IPS-20b (cell line): Measurements from ENCODE around the gene IWS1.
"Not testable (repeated sequence)": the region's sequence is repeated elsewhere in the genome, so short reads cannot be mapped to it uniquely, and the experiment has no call there.

ENCODE experiments used
- H3K27ac ChIP-seq: one replicate; pipeline ENCODE4 v1.5.1; 2013; ENCODE audit warnings: low read length
- H3K27me3 ChIP-seq: 2 replicates; pipeline ENCODE4 v1.6.1; 2013; ENCODE audit warnings: mild to moderate bottlenecking, low read length, inconsistent platforms; ENCODE audit not compliant: insufficient read depth
- H3K36me3 ChIP-seq: 2 replicates; pipeline ENCODE4 v1.6.1; 2013; ENCODE audit warnings: low read depth, mild to moderate bottlenecking, inconsistent platforms, low read length, moderate library complexity; ENCODE audit not compliant: insufficient read depth
- H3K4me1 ChIP-seq: 2 replicates; pipeline ENCODE4 v1.6.1; 2013; ENCODE audit warnings: mild to moderate bottlenecking, control low read depth, inconsistent platforms, low read length, moderate library complexity; ENCODE audit not compliant: insufficient read depth
- H3K4me3 ChIP-seq: 2 replicates; pipeline ENCODE4 v1.5.1; 2013; ENCODE audit warnings: mild to moderate bottlenecking, low read length, inconsistent platforms
- H3K9ac ChIP-seq: 2 replicates; pipeline ENCODE4 v1.6.1; 2013; ENCODE audit warnings: low read depth, mild to moderate bottlenecking, inconsistent platforms, low read length, moderate library complexity
- H3K9me3 ChIP-seq: 2 replicates; pipeline ENCODE4 v1.6.1; 2013; ENCODE audit warnings: mild to moderate bottlenecking, low read depth, low read length, inconsistent platforms; ENCODE audit not compliant: insufficient read depth

The IWS1 gene

GRCh38 chr2:127526132-127527000 is at the start of gene IWS1:
Gene IWS1 (minus strand): TSS chr2:127526489. CDS start chr2:127526208, 281 bp downstream.
- H3K27me3 ChIP-seq = no peaks in the 10 kb centered on the region
- peak within 1 kb of the TSS; percentile 89 for H3K9ac ChIP-seq
- peak within 1 kb of the TSS; percentile 92 for H3K4me3 ChIP-seq
- H3K27ac ChIP-seq = peak within 1 kb of the TSS; percentile 84
- peaks cover 26% of the 10 kb centered on the region for H3K36me3 ChIP-seq
- H3K9me3 ChIP-seq = no peaks in the 10 kb centered on the region
- peaks cover 13% of the 10 kb centered on the region; the same call in 1 of the 2 replicates for H3K4me1 ChIP-seq

- H3K9ac ChIP-seq = no peak overlapping the region
- H3K9me3 ChIP-seq = no peaks in the 10 kb centered on the region
- no peak overlapping the region for H3K4me3 ChIP-seq
- H3K36me3 ChIP-seq = no peaks in the 10 kb centered on the region
- H3K27ac ChIP-seq = no peak overlapping the region
- H3K4me1 ChIP-seq = no peaks in the 10 kb centered on the region; the same call in 1 of the 2 replicates
- H3K27me3 ChIP-seq = no peaks in the 10 kb centered on the region
Observed at GRCh38 chr2:127575941-127576432, 49.7 kb upstream of the IWS1 start.

- Histone ChIP-seq H3K9ac (no peak overlapping the region), H3K4me3 (no peak overlapping the region), H3K9me3 (no peaks in the 10 kb centered on the region), H3K4me1 (no peaks in the 10 kb centered on the region; the same call in 1 of the 2 replicates), H3K27me3 (no peaks in the 10 kb centered on the region), H3K27ac (no peak overlapping the region), H3K36me3 (no peaks in the 10 kb centered on the region)
Observed at GRCh38 chr2:127575185-127575765, 49.0 kb upstream of the IWS1 start.

GRCh38 chr2:127574656-127575055 is 48.4 kb upstream of the IWS1 start:
- H3K36me3 ChIP-seq = no peaks in the 10 kb centered on the region
- H3K9me3 ChIP-seq = no peaks in the 10 kb centered on the region
- H3K9ac ChIP-seq = no peak overlapping the region
- no peak overlapping the region for H3K27ac ChIP-seq
- H3K4me3 ChIP-seq = no peak overlapping the region
- no peaks in the 10 kb centered on the region; the same call in 1 of the 2 replicates for H3K4me1 ChIP-seq
- no peaks in the 10 kb centered on the region for H3K27me3 ChIP-seq

GRCh38 chr2:127573771-127574170 is 47.5 kb upstream of the IWS1 start:
- Histone ChIP-seq H3K9ac (no peak overlapping the region), H3K27me3 (no peaks in the 10 kb centered on the region), H3K36me3 (no peaks in the 10 kb centered on the region), H3K27ac (no peak overlapping the region), H3K4me1 (no peaks in the 10 kb centered on the region; the same call in 1 of the 2 replicates), H3K9me3 (no peaks in the 10 kb centered on the region), H3K4me3 (no peak overlapping the region)

- no peaks in the 10 kb centered on the region; the same call in 1 of the 2 replicates for H3K4me1 ChIP-seq
- no peaks in the 10 kb centered on the region for H3K27me3 ChIP-seq
- H3K4me3 ChIP-seq = no peak overlapping the region
- H3K36me3 ChIP-seq = no peaks in the 10 kb centered on the region
- H3K9ac ChIP-seq = no peak overlapping the region
- H3K27ac ChIP-seq = no peak overlapping the region
- H3K9me3 ChIP-seq = no peaks in the 10 kb centered on the region
Observed at GRCh38 chr2:127573298-127573697, 47.0 kb upstream of the IWS1 start.

- Histone ChIP-seq H3K27ac (no peak overlapping the region), H3K36me3 (no peaks in the 10 kb centered on the region), H3K9me3 (no peaks in the 10 kb centered on the region), H3K9ac (no peak overlapping the region), H3K27me3 (no peaks in the 10 kb centered on the region), H3K4me3 (no peak overlapping the region), H3K4me1 (no peaks in the 10 kb centered on the region; the same call in 1 of the 2 replicates)
Observed at GRCh38 chr2:127572841-127573240, 46.6 kb upstream of the IWS1 start.

GRCh38 chr2:127572352-127572751 is 46.1 kb upstream of the IWS1 start:
- H3K4me3 ChIP-seq, H3K27ac ChIP-seq, H3K36me3 ChIP-seq, H3K27me3 ChIP-seq, H3K9ac ChIP-seq, H3K4me1 ChIP-seq, H3K9me3 ChIP-seq: not testable (repeated sequence)

- H3K4me1 ChIP-seq = no peaks in the 10 kb centered on the region; the same call in 1 of the 2 replicates
- H3K27ac ChIP-seq = no peak overlapping the region
- H3K9ac ChIP-seq = no peak overlapping the region
- H3K36me3 ChIP-seq = no peaks in the 10 kb centered on the region
- no peaks in the 10 kb centered on the region for H3K9me3 ChIP-seq
- no peak overlapping the region for H3K4me3 ChIP-seq
- no peaks in the 10 kb centered on the region for H3K27me3 ChIP-seq
Observed at GRCh38 chr2:127570282-127571250, 44.3 kb upstream of the IWS1 start.

GRCh38 chr2:127569666-127570065 is 43.4 kb upstream of the IWS1 start:
- Histone ChIP-seq H3K9ac (no peak overlapping the region), H3K27ac (no peak overlapping the region), H3K27me3 (no peaks in the 10 kb centered on the region), H3K4me3 (no peak overlapping the region), H3K4me1 (no peaks in the 10 kb centered on the region; the same call in 1 of the 2 replicates), H3K9me3 (no peaks in the 10 kb centered on the region), H3K36me3 (no peaks in the 10 kb centered on the region)

GRCh38 chr2:127568128-127568527 is 41.8 kb upstream of the IWS1 start:
- H3K9ac ChIP-seq = no peak overlapping the region
- no peaks in the 10 kb centered on the region for H3K9me3 ChIP-seq
- H3K4me3 ChIP-seq = no peak overlapping the region
- no peak overlapping the region for H3K27ac ChIP-seq
- H3K27me3 ChIP-seq = no peaks in the 10 kb centered on the region
- H3K36me3 ChIP-seq = no peaks in the 10 kb centered on the region
- no peaks in the 10 kb centered on the region; the same call in 1 of the 2 replicates for H3K4me1 ChIP-seq
